ENCODE results near the gene ZFAND4. TPM values are rescaled to one million over a fixed set of nuclear protein-coding genes. Genes with fewer than 3 reads are reported as not detected.
"Not testable (repeated sequence)": the region's sequence is repeated elsewhere in the genome, so short reads cannot be mapped to it uniquely, and the experiment has no call there.

The ZFAND4 gene
- total RNA-seq, 1 donor: 10.9 TPM

DNA sequence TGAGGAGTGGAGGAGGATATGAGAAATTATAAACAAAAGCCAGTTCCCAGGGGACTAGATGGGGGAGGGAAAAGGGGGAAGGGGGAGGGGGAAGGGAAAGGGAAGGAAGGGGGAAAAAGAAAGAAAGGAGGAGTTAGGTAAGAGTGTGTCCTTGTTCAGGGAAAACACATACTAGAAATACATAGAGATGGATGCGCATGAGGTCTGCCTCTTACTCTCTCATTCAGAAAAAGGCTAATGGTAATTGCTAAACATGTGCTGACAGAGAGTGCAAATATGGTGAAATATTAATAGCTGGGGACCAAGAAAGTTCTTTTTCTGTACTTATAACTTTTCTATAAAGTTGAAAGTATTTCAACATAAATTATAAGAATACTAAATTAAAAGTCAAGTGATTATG lies 64.5 kb downstream of the ZFAND4 start:
- no peak overlapping the region for H3K4me3 ChIP-seq (ENCODE audit: insufficient read depth, low read length)
- H3K36me3 ChIP-seq (ENCODE audit: insufficient read depth, low read length): no peaks in the 10 kb centered on the region
- no peaks in the 10 kb centered on the region for H3K27me3 ChIP-seq (ENCODE audit: insufficient read depth, low read length)

DNA sequence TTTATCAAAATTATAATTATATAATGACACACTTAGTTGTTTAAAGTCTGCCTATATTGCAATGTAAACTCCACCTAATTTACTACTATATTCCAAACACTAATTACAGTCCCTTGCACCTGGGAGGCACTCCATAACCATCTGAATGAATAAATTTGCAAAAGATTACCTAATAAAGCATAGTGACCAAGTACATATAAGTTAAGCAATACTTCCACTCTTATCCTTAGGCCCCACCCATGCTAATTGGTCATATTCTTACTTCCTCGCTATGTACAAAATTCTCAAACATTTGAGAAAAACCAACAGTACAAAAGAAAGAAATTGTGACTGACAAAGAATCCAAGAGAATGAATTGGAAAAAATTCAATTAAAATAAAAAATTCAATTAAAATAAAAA lies 65.3 kb downstream of the ZFAND4 start:
- H2AFZ ChIP-seq (ENCODE audit: low read length): no peak overlapping the region
- no peak overlapping the region for H3K4me2 ChIP-seq (ENCODE audit: insufficient read depth, low read length)
- H3K4me1 ChIP-seq (ENCODE audit: insufficient read depth, low read length): no peaks in the 10 kb centered on the region
- no peaks in the 10 kb centered on the region for H3K79me2 ChIP-seq (ENCODE audit: insufficient read depth, low read length)
- DNase-seq (ENCODE audit: insufficient read length, low spot score, missing footprints): no peak
- H3K27me3 ChIP-seq (ENCODE audit: insufficient read depth, low read length): no peaks in the 10 kb centered on the region
- no peaks in the 10 kb centered on the region for H3K36me3 ChIP-seq (ENCODE audit: insufficient read depth, low read length)
- no peak overlapping the region for H3K4me3 ChIP-seq (ENCODE audit: insufficient read depth, low read length)
- no peaks in the 10 kb centered on the region for H3K9me3 ChIP-seq (ENCODE audit: low read depth, low read length)
- H4K20me1 ChIP-seq (ENCODE audit: insufficient read depth, low read length): no peaks in the 10 kb centered on the region
- TF ChIP-seq, protein P1, sequence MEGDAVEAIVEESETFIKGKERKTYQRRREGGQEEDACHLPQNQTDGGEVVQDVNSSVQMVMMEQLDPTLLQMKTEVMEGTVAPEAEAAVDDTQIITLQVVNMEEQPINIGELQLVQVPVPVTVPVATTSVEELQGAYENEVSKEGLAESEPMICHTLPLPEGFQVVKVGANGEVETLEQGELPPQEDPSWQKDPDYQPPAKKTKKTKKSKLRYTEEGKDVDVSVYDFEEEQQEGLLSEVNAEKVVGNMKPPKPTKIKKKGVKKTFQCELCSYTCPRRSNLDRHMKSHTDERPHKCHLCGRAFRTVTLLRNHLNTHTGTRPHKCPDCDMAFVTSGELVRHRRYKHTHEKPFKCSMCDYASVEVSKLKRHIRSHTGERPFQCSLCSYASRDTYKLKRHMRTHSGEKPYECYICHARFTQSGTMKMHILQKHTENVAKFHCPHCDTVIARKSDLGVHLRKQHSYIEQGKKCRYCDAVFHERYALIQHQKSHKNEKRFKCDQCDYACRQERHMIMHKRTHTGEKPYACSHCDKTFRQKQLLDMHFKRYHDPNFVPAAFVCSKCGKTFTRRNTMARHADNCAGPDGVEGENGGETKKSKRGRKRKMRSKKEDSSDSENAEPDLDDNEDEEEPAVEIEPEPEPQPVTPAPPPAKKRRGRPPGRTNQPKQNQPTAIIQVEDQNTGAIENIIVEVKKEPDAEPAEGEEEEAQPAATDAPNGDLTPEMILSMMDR (IDR thresholded peaks at IDR 0.05; ENCODE audit: extremely low read depth, low read depth, low read length): no peak
- no peak overlapping the region for H3K27ac ChIP-seq (ENCODE audit: low read depth, low read length)

More for the DNA sequence above, 64.5 kb downstream of the ZFAND4 start:
- H2AFZ ChIP-seq (ENCODE audit: low read length): no peak overlapping the region
- TF ChIP-seq, protein P1 (IDR thresholded peaks at IDR 0.05; ENCODE audit: extremely low read depth, low read depth, low read length): no peak
- no peaks in the 10 kb centered on the region for H3K79me2 ChIP-seq (ENCODE audit: insufficient read depth, low read length)
- DNase-seq (ENCODE audit: insufficient read length, low spot score, missing footprints): no peak
- H3K27ac ChIP-seq (ENCODE audit: low read depth, low read length): no peak overlapping the region
- no peaks in the 10 kb centered on the region for H3K4me1 ChIP-seq (ENCODE audit: insufficient read depth, low read length)
- no peak overlapping the region for H3K4me2 ChIP-seq (ENCODE audit: insufficient read depth, low read length)
- no peaks in the 10 kb centered on the region for H3K9me3 ChIP-seq (ENCODE audit: low read depth, low read length)
- H4K20me1 ChIP-seq (ENCODE audit: insufficient read depth, low read length): no peaks in the 10 kb centered on the region

DNA sequence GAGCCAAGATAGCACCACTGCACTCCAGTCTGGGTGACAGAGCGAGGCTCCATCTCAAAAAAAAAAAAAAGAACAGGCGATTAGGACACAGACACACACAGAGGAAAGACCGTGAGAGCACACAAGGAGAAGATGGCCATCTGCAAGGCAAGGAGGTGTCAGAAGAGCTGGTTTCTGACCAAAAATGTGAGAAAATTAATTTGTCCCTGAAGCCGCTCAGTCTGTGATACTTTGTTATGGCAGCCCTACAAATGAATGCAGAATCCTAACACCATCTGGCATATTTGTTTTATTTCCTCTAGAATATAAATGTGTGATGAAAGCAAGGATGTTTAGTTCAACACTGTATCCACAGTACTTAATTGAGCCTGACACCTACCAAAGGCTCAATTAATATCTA lies 69.7 kb downstream of the ZFAND4 start:
- no peaks in the 10 kb centered on the region for H3K79me2 ChIP-seq (ENCODE audit: insufficient read depth, low read length)
- no peak overlapping the region for H2AFZ ChIP-seq (ENCODE audit: low read length)
- H3K4me1 ChIP-seq (ENCODE audit: insufficient read depth, low read length): no peaks in the 10 kb centered on the region
- no peak overlapping the region for H3K4me2 ChIP-seq (ENCODE audit: insufficient read depth, low read length)
- no peaks in the 10 kb centered on the region for H3K9me3 ChIP-seq (ENCODE audit: low read depth, low read length)
- H3K27me3 ChIP-seq (ENCODE audit: insufficient read depth, low read length): peaks cover 20% of the 10 kb centered on the region
- no peak overlapping the region for H3K27ac ChIP-seq (ENCODE audit: low read depth, low read length)
- H3K36me3 ChIP-seq (ENCODE audit: insufficient read depth, low read length): no peaks in the 10 kb centered on the region
- TF ChIP-seq, protein P1 (IDR thresholded peaks at IDR 0.05; ENCODE audit: extremely low read depth, low read depth, low read length): no peak
- DNase-seq (ENCODE audit: insufficient read length, low spot score, missing footprints): no peak
- no peak overlapping the region for H3K4me3 ChIP-seq (ENCODE audit: insufficient read depth, low read length)
- H4K20me1 ChIP-seq (ENCODE audit: insufficient read depth, low read length): no peaks in the 10 kb centered on the region

DNA sequence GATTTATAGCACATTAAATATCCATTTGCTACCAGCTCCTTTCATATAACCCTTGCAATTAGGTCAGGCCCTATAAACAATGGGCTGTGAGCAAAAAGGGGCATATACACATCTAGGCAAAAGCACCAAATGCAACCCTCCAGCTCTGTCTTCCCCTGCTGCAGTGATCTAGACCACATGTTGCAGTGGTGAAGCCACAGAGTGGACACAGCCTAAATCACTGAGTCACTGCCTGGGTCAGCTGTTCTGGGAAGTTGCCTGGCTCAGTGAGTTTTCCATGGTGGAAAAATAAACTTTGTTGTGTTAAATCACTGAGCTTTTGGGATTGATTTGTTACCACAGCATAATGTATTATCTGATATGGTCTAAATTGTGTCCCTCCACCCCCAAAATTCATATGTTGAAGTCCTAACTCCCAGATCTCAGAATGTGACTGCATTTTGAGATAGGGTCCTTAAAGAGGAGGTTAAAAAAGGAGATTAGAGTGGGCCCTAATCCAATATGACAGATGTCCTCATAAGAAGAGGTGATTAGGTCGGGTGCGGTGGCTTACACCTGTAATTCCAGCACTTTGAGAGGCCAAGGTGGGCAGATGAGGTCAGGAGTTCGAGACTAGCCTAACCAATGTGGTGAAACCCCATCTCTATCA lies 70.4 kb downstream of the ZFAND4 start:
- no peaks in the 10 kb centered on the region for H3K36me3 ChIP-seq (ENCODE audit: insufficient read depth, low read length)
- no peaks in the 10 kb centered on the region for H3K4me1 ChIP-seq (ENCODE audit: insufficient read depth, low read length)
- DNase-seq (ENCODE audit: insufficient read length, low spot score, missing footprints): peak; percentile 90
- H3K4me3 ChIP-seq (ENCODE audit: insufficient read depth, low read length): no peak overlapping the region
- H3K27me3 ChIP-seq (ENCODE audit: insufficient read depth, low read length): peaks cover 20% of the 10 kb centered on the region
- no peak overlapping the region for H2AFZ ChIP-seq (ENCODE audit: low read length)
- no peak overlapping the region for H3K4me2 ChIP-seq (ENCODE audit: insufficient read depth, low read length)
- no peak overlapping the region for H3K27ac ChIP-seq (ENCODE audit: low read depth, low read length)
- H4K20me1 ChIP-seq (ENCODE audit: insufficient read depth, low read length): no peaks in the 10 kb centered on the region
- TF ChIP-seq, protein P1 (IDR thresholded peaks at IDR 0.05; ENCODE audit: extremely low read depth, low read depth, low read length): no peak
- no peaks in the 10 kb centered on the region for H3K9me3 ChIP-seq (ENCODE audit: low read depth, low read length)
- no peaks in the 10 kb centered on the region for H3K79me2 ChIP-seq (ENCODE audit: insufficient read depth, low read length)

DNA sequence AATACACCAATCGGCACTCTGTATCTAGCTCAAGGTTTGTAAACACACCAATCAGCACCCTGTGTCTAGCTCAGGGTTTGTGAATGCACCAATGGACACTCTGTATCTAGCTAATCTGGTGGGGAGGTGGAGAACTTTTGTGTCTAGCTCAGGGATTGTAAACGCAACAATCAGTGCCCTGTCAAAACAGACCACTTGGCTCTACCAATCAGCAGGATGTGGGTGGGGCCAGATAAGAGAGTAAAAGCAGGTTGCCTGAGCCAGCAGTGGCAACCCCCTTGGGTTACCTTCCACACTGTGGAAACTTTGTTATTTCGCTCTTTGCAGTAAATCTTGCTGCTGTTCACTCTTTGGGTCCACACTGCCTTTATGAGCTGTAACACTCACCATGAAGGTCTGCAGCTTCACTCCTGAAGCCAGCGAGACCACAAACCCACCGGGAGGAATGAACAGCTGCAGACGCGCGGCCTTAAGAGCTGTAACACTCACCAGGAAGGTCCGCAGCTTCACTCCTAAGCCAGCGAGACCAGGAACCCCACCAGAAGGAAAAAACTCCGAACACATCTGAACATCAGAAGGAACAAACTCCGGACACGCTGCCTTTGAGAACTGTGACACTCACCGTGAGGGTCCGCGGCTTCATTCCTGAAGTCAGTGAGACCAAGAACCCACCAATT lies 71.2 kb downstream of the ZFAND4 start:
- H3K36me3 ChIP-seq (ENCODE audit: insufficient read depth, low read length); H3K27ac ChIP-seq (ENCODE audit: low read depth, low read length); H2AFZ ChIP-seq (ENCODE audit: low read length); H3K79me2 ChIP-seq (ENCODE audit: insufficient read depth, low read length); H3K4me2 ChIP-seq (ENCODE audit: insufficient read depth, low read length); H4K20me1 ChIP-seq (ENCODE audit: insufficient read depth, low read length); DNase-seq (ENCODE audit: insufficient read length, low spot score, missing footprints); H3K9me3 ChIP-seq (ENCODE audit: low read depth, low read length); H3K4me1 ChIP-seq (ENCODE audit: insufficient read depth, low read length); H3K4me3 ChIP-seq (ENCODE audit: insufficient read depth, low read length): not testable (repeated sequence)
- H3K27me3 ChIP-seq (ENCODE audit: insufficient read depth, low read length): peaks cover 20% of the 10 kb centered on the region

Data from osteoblast (primary cell).